WI38 (cell line): ENCODE results near the gene KCNIP1.

Experiments
- H3K4me3 ChIP-seq: 2 replicates; pipeline ENCODE4 v1.5.1; 2011; ENCODE audit warnings: low read depth, mild to moderate bottlenecking, control low read depth, low read length
- TF ChIP-seq, protein P1 (sequence below): IDR thresholded peaks from 2 replicates; pipeline ENCODE4 v1.5.1; 2012; ENCODE audit warnings: low read depth, mild to moderate bottlenecking, control low read depth, low read length

The KCNIP1 gene

DNA sequence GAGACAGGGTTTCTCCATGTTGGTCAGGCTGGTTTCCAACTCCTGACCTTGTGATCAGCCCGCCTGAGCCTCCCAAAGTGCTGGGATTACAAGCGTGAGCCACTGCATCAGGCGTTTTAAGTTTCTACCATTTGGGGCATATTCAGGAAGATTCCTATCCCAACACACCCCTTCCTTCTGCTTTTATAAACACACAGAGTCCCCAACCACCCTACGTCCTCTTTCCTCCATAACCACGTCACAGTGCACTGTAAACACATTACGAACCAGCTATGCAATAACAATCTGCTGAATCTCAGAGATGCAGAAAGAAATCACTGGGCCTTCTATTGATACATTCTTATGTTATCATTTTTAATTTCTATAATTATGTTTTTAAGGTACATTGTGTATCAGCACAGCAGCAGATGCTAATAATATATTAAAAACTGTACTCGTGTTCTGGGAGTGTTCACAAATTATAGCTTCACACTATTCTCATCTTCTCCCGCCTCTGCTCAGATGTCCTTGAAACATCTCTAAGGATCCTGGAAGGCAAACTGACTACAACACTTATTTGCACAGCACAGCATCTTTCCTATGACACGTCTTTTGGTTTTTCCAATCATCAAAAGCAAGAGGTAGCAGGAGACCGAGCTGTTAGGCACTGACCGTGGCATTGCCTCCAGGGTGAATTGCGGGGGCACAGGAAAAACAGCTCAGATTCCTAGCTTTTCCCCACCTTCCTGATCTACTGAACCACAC is 60.2 kb downstream of the KCNIP1 start:
- no peak overlapping the region for H3K4me3 ChIP-seq
- TF ChIP-seq, protein P1, sequence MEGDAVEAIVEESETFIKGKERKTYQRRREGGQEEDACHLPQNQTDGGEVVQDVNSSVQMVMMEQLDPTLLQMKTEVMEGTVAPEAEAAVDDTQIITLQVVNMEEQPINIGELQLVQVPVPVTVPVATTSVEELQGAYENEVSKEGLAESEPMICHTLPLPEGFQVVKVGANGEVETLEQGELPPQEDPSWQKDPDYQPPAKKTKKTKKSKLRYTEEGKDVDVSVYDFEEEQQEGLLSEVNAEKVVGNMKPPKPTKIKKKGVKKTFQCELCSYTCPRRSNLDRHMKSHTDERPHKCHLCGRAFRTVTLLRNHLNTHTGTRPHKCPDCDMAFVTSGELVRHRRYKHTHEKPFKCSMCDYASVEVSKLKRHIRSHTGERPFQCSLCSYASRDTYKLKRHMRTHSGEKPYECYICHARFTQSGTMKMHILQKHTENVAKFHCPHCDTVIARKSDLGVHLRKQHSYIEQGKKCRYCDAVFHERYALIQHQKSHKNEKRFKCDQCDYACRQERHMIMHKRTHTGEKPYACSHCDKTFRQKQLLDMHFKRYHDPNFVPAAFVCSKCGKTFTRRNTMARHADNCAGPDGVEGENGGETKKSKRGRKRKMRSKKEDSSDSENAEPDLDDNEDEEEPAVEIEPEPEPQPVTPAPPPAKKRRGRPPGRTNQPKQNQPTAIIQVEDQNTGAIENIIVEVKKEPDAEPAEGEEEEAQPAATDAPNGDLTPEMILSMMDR, result no peak

DNA sequence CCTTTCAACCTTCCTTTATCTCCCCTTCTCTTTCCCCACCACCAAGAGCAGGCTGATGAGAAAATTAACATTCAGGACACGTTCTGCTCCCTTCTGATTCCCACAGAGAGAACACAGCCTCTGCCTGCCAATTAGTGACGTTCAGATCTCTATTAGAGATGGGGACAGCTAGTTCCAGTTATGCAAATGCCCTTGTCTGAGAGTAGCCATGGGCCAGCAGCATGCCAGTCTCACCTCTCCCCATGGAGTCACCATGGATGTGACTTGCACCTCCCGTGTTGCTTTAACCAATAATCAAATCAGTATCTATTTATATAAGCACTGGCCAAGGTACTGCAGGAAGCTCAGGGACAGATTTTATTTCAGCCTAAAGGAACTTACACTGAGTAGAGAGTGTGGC is 61.3 kb downstream of the KCNIP1 start:
- TF ChIP-seq, protein P1, result no peak
- no peak overlapping the region for H3K4me3 ChIP-seq

DNA sequence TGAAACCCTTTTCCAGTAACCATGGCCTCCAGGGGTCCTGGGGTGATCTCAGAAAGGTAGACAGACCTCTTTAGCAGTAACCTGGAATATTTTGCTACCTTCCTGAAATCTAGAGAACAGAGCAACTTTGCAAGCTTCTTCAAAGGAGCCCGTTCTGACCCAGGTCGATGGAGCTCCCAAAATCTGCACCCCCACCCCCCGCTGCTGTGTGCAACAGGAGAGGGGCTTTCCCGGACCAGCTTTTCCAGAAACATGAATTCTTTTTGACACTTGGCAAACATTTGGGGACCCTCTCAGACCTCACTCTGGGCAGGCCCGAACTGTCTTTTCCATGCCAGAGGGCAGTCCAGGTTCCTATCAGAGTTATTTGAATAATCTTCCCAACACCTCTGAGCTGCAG is 65.3 kb downstream of the KCNIP1 start:
- TF ChIP-seq, protein P1, result no peak

DNA sequence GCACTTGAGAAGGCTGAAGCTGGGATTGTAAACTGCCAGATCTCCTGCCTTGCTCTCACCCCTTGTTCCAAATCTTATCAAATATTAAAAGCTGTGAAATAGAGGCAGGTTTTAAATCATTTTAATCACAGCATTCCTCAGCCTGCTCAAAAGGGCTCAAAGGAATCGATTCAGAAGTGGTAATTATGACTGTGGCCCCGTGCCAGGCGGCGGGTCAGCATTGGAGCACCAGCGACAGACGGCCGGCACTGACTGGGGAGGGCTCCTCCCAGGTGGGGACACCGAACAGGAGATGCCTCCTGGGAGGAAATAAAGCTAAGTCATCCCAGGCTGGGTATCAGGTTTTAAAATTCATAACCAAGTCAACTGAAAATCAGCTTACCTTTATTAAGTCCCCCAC is 66.7 kb downstream of the KCNIP1 start:
- TF ChIP-seq, protein P1, result no peak
- no peak overlapping the region for H3K4me3 ChIP-seq

More for the DNA sequence above, 65.3 kb downstream of the KCNIP1 start:
- no peak overlapping the region for H3K4me3 ChIP-seq

DNA sequence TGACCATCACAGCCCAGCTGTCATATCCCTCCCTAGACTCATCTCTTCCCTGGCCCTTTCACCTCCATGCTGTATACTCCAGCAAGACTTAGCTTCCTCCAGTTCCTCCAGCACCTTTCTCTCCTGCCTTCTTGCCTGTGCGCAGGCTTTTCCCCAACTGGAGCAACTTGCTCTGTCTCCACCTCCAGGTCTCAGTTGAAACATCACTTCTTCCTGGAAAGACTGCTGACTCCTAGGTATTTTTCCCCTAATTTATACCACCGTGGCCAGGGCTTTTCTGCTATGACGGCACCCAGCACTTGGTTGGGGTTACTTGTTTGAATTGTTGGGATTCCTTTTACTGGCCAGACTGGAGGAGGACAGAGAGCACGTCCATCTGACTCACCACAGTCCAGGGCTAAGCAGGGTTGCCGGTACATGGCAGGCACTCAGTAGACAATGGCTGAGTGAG is 67.5 kb downstream of the KCNIP1 start:
- no peak overlapping the region for H3K4me3 ChIP-seq
- TF ChIP-seq, protein P1, result no peak

DNA sequence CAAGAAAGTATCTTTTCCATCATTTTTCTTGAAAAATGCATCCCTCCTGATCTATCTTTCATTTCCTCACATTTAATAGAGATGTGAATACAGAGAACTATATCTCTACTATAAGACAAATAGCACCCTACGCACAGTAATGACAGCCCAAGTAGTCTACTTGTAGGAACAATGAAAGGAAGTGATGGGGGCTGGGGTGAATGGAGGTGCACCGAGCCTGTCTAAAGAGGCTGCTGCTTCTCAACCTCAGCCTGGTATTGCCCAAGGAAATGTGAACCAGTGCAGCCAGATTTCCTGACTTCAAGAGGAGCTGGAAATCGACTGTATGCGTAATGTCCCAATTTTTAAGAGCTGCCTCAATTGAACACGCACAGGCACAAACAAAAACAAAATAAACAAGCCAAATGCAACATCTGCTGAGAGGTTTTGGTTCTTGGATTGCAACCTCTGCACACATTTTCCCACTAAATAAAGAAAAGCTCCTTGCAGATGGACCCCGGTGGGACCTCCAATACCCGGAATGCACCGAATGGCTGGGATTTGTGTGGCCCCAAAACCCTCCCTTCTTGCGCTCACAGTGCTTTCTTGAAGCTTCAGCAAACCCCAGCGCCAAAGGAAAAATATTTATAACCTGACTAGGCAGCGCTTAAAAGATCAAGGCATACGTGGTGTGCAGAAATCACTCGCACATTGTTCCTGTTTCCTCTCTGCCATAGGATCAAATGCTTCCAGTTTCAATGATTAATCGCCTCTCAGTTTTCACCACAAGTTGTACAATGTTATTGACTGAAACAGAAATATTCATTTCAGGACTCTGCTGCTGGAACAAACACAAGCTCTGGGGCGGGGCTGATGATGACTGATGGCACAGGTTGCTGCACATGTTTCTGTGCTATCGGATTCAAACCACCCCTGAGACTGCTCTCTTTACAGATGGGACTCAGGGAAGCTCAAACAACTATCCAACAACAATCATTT is 68.3 kb downstream of the KCNIP1 start:
- TF ChIP-seq, protein P1, result no peak
- no peak overlapping the region for H3K4me3 ChIP-seq
